Astrocyte of the hippocampus (primary cell): ENCODE results near the gene ZNF205.
A peak's percentile ranks its signal among the peaks of the same experiment; 100 is the strongest.
"Not testable (repeated sequence)": the region's sequence is repeated elsewhere in the genome, so short reads cannot be mapped to it uniquely, and the experiment has no call there.

ENCODE experiments used
- DNase-seq: peaks from one replicate; pipeline ENCODE4 v3.0.0; 2011; ENCODE audit warnings: low read depth, low spot score

Gene ZNF205

DNA sequence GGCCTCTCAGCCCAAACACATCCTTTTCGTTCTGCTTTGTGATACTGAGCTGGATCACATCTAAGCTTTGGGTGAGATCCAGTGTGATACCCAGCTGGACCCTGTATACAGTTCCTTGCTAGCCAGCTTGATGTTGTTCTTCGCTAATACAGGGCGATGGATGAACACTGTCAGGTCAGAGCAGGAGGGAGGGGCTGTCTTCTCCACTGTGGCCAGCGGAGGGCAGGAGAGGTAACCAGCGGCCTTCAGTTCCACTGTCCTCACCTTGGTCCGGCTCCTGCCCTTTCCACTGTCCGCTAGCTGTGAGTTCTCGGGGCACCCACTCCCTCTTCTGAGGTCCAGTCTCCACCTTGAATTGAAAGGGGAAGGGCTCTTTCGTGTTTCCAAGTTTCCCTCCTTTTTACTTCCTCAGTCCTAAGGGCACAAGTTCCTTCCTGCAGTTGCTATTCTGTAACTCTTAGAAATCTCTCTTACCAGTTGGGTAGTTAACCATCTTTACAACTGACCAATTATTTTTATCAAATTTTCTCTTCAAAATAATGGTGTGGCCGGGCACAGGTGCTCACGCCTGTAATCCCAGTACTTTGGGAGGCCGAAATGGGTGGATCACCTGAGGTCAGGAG lies 19.5 kb downstream of the ZNF205 start:
- DNase-seq: peak; percentile 53

- no peak for DNase-seq
Observed at GRCh38 chr16:3133844-3134243, 21.5 kb downstream of the ZNF205 start.

DNA sequence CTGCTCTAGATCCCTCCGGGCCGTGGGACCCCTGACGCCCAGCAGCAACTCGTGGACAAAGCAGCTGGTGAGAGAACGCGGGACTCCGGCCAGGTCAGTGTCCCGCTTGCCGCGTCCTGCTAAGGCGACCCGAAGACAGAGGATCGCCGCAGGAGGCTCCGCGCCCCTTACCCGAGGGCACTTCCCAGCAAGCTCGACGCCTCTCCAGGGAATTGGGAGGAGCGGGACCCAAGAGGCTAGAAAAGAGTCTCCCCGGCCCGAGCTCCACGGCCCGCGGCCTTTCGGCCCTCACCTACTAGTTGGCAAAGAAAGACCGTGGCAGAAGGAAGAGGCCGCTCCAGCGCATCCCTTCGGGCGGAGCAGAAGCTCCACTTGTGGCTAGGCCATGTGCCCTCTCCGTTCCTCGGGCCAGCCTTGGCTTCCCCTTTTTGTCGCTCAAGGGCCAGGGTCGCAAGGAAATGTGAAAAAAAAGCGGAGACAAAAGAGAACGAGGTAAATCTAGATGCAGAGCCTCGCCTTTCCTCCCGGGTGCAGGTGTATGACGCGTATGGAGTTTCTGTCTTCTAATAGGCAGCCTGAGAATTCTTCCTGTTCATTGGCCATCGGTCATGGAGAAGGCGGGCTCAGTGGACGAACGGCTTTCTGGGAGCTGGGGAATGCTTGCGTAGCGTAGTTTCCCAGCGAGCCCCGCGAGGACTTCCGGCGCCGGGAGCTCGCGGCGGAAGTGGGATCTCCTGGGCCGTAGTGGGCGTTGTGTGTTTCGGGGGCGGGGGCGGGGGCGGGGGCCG lies 22.1 kb downstream of the ZNF205 start, which contains the start of gene ZNF213:
Gene ZNF213 (plus strand): TSS at position 692 of the 788 bp plus-strand sequence. CDS start 2,252 bp downstream, outside the sequence.
- peak; percentile 99 for DNase-seq

- DNase-seq: no peak
Observed at GRCh38 chr16:3135126-3135715, 22.8 kb downstream of the ZNF205 start.

- DNase-seq: no peak
Observed at GRCh38 chr16:3137267-3137666, 24.9 kb downstream of the ZNF205 start.

DNA sequence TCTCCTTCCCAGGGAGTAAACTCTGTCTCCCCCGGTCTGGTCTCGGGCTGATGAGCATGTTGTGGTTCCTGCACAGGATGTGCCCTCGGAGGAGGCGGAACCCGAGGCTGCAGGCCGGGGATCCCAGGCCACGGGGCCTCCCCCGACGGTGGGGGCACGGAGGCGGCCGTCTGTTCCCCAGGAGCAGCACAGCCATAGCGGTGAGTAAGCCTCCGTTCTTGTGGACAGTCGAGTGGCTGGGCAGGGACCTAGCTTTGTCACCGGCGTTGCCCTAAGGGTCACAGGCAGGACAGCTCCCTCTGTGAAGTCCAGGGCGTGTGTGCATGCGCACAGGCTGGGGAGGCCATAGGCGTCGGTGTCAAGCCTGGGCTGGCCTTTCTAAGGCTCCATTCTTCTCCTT lies 26.0 kb downstream of the ZNF205 start:
- no peak for DNase-seq

DNA sequence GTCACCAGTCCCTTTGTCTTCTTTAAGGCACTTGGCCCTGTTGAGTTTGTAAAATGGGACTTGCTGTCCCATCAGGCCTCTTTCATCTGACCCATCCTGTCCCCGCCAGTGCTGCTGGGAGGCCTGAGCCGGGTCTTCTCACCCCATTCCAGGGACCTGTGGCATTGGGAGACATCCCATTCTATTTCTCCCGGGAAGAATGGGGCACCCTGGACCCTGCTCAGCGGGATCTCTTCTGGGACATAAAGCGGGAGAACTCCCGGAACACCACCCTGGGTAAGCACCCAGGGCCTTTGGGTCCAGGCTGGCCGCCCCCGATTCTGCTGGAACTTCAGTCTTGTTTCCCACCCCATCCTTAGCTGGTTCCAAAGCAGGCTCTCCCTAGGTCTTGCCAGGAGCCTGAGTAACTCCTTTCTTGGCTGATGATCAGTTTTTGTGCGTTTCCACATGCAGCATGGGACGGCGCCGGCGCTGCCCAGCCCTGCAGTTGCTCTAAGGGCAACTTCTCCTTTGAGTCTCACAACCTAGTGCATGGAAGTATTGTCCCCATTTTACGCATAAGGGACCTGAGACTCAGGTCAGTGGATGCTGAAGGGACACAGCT lies 26.5 kb downstream of the ZNF205 start:
- no peak for DNase-seq

DNA sequence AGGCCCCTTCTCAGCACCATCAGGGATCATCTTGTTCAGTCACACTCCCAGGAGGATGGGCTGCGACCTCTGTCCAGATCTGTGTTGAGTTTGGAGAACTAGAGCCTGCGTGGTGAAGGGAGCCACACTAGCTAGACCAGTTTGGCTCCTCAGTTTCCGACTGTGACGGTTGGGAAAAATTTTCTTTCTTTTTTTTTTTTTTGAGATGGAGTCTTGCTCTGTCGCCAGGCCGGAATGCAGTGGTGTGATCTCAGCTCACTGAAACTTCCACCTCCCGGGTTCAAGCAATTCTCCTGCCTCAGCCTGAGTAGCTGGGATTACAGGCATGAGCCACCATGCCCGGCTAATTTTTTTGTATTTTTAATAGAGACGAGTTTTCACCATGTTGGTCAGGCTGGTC lies 27.2 kb downstream of the ZNF205 start:
- DNase-seq: not testable (repeated sequence)

DNA sequence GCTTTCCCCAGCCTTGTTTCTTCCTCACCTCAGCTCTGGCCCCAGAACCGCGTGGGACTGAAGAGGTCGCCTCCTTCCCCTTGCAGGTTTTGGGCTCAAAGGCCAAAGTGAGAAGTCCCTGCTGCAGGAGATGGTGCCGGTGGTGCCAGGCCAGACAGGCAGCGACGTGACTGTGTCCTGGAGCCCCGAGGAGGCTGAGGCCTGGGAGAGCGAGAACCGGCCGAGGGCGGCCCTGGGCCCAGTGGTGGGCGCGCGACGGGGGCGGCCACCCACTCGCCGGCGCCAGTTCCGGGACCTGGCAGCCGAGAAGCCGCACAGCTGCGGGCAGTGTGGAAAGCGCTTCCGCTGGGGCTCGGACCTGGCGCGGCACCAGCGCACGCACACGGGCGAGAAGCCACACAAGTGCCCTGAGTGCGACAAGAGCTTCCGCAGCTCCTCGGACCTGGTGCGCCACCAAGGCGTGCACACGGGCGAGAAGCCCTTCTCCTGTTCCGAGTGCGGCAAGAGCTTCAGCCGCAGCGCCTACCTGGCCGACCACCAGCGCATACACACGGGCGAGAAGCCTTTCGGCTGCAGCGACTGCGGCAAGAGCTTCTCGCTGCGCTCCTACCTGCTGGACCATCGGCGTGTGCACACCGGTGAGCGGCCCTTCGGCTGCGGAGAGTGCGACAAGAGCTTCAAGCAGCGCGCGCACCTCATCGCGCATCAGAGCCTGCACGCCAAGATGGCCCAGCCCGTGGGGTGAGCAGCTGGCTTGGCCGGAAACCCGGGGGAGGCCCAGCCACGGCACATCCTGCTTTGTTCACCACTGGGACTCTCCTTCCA lies 28.4 kb downstream of the ZNF205 start:
- DNase-seq: no peak

GRCh38 chr16:3141781-3142311 lies 29.5 kb downstream of the ZNF205 start:
- no peak for DNase-seq

GRCh38 chr16:3142327-3142726 lies 29.9 kb downstream of the ZNF205 start:
- DNase-seq: no peak

GRCh38 chr16:3142770-3143169 lies 30.4 kb downstream of the ZNF205 start:
- no peak for DNase-seq

GRCh38 chr16:3143189-3143588 lies 30.8 kb downstream of the ZNF205 start:
- DNase-seq: no peak

- no peak for DNase-seq
Observed at GRCh38 chr16:3143598-3144320, 31.4 kb downstream of the ZNF205 start.

- DNase-seq: no peak
Observed at GRCh38 chr16:3144321-3144983, 32.1 kb downstream of the ZNF205 start.

DNA sequence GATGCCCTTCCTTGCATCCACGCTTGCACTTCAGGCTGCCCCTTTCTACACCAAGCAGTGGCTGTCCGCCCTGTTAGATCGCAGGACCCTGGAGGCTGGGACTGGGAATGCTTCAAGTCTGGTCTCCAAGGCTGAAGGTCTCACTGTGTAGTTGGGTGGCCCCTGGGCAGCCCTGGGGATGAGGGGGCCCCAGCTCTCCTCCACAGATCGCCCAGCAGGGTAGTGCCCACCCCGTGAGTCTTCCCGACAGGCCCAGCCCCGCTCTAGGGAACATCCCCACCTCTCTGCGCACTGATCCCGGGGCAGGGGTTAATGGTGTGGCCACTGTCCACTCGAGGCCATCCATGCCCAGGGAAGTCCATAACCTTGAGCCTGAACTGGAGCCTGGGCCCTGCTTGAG lies 32.8 kb downstream of the ZNF205 start:
- no peak for DNase-seq

- no peak for DNase-seq
Observed at GRCh38 chr16:3145660-3146059, 33.3 kb downstream of the ZNF205 start.

GRCh38 chr16:3147046-3147756 lies 34.8 kb downstream of the ZNF205 start:
- no peak for DNase-seq

GRCh38 chr16:3147757-3148104 lies 35.3 kb downstream of the ZNF205 start:
- DNase-seq: no peak
